ENCODE data around the gene RIF1. TPM values are rescaled to one million over a fixed set of nuclear protein-coding genes. Genes with fewer than 3 reads are reported as not detected.

The RIF1 gene
- polyA plus RNA-seq, 1 of the 3 experiments (the other 2 are of a cell fraction), result 2.4 TPM

- no peaks in the 10 kb centered on the region for H3F3A ChIP-seq (replicated peaks; ENCODE audit: insufficient read depth)
- no peaks in the 10 kb centered on the region for H3K79me2 ChIP-seq (ENCODE audit: insufficient read depth)
- H3K4me1 ChIP-seq (ENCODE audit: control insufficient read depth in 1 of 2, insufficient read depth in 2 of 2, low read depth in 1 of 2, low read length in 1 of 2), result no peaks in the 10 kb centered on the region
- no peak overlapping the region for H3K4me2 ChIP-seq
- ChIA-PET CTCF (no interaction called here), POLR2A (no interaction called here)
- DNase-seq, result no peak
- WGBS (ENCODE audit: low lambda C conversion rate), result 96% methylated on average over 3 of the region's 3 CpGs
- no peak overlapping the region for H3K4me3 ChIP-seq (ENCODE audit: low read depth in 2 of 2, low read length in 1 of 2)
- TF ChIP-seq MEF2A (IDR thresholded peaks at IDR 0.05; ENCODE audit: borderline replicate concordance, low read depth) (no peak), USF2 (IDR thresholded peaks at IDR 0.05; ENCODE audit: borderline replicate concordance, low read depth, low read length) (no peak), USF1 (IDR thresholded peaks at IDR 0.05; ENCODE audit: borderline replicate concordance, low read depth) (no peak), REST (IDR thresholded peaks at IDR 0.05; ENCODE audit: low read depth, low read length) (no peak), EP300 (IDR thresholded peaks at IDR 0.05; ENCODE audit: borderline replicate concordance in 1 of 2, low read depth in 1 of 2, low read length in 1 of 2) (no peak), JUND (IDR thresholded peaks at IDR 0.05) (no peak), FOSL2 (IDR thresholded peaks at IDR 0.05; ENCODE audit: borderline replicate concordance, low read depth) (no peak), POLR2AphosphoS5 (IDR thresholded peaks at IDR 0.05; ENCODE audit: low read depth, low read length) (no peak), NFIC (IDR thresholded peaks at IDR 0.05; ENCODE audit: borderline replicate concordance) (no peak), MAX (IDR thresholded peaks at IDR 0.05; ENCODE audit: low read depth) (no peak), TAF1 (IDR thresholded peaks at IDR 0.05; ENCODE audit: borderline replicate concordance, low read depth, low read length) (no peak), ELF1 (IDR thresholded peaks at IDR 0.05) (no peak), EZH2phosphoT487 (IDR thresholded peaks at IDR 0.05; ENCODE audit: borderline replicate concordance, low read depth) (no peak), RXRA (IDR thresholded peaks at IDR 0.05; ENCODE audit: borderline replicate concordance, low read depth) (no peak)
- no peak overlapping the region for H3K27ac ChIP-seq (ENCODE audit: low read depth in 2 of 2, low read length in 1 of 2)
- H3K27me3 ChIP-seq (ENCODE audit: insufficient read depth), result no peaks in the 10 kb centered on the region
- no peak overlapping the region for H3K9ac ChIP-seq
- no peaks in the 10 kb centered on the region for H3K9me3 ChIP-seq
- H3K36me3 ChIP-seq (replicated peaks in 1 of 2; ENCODE audit: control insufficient read depth in 1 of 2, insufficient read depth in 2 of 2, low read length in 1 of 2), result peaks cover 0 to 2% of the 10 kb centered on the region in 2 experiments
- H2AFZ ChIP-seq (ENCODE audit: low read depth), result no peak overlapping the region
- H4K20me1 ChIP-seq (ENCODE audit: insufficient read depth), result no peaks in the 10 kb centered on the region
- 0 out of 2 replicates have a peak, but pooled peaks cover 2% of the 10 kb centered on the region for H3K9me2 ChIP-seq
These were observed 98.8 kb downstream of the RIF1 start for GRCh38 chr2:151508519-151508918.
